ENCODE measurements around the gene CUBN. TPM values are rescaled to one million over a fixed set of nuclear protein-coding genes. Genes with fewer than 3 reads are reported as not detected.
A peak's percentile ranks its signal among the peaks of the same experiment; 100 is the strongest.

Gene CUBN
- total and polyA plus RNA-seq, 4 donors: 5.1 to 10.6 (median 6.4) TPM

DNA sequence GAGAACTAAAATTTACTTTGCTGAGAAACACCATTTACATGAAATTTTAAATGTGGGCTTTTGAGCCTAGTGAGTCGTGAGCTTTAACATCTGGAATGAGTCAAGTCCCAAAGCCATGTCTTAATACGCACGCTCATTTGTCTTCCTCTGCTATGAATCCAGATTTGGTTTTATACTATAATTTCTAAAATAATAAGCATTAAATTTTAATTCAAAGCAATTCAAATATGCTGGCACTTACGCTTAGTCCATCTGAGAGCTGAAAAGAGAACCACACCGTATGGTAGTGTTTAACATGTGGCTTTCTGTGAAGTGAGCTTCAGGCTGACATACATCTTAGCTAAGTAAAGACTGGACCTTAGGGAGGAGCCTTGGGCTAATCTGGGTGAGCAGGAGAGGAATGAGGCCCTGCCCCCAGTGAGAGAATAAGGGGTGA lies 52.2 kb downstream of the CUBN start:
- no peak overlapping the region for H3K4me3 ChIP-seq (ENCODE audit: low read depth, low read length)
- no peaks in the 10 kb centered on the region for H3K27me3 ChIP-seq (ENCODE audit: control insufficient read depth, insufficient read depth, low read length)
- no peaks in the 10 kb centered on the region for H3K36me3 ChIP-seq (ENCODE audit: control insufficient read depth, insufficient read depth, low read length)
- H3K4me1 ChIP-seq (ENCODE audit: control insufficient read depth, insufficient read depth, low read length): no peaks in the 10 kb centered on the region
- WGBS (ENCODE audit: insufficient coverage): 71% methylated on average over 1 of the region's 5 CpGs
- DNase-seq (ENCODE audit: low read depth in 4 of 6, low spot score in 6 of 6): peak in 1 of 6 donors; percentile 17
- no peaks in the 10 kb centered on the region for H3K9me3 ChIP-seq (ENCODE audit: control insufficient read depth, insufficient read depth, low read length)
- no peak overlapping the region for H3K27ac ChIP-seq (ENCODE audit: low read depth, low read length)

DNA sequence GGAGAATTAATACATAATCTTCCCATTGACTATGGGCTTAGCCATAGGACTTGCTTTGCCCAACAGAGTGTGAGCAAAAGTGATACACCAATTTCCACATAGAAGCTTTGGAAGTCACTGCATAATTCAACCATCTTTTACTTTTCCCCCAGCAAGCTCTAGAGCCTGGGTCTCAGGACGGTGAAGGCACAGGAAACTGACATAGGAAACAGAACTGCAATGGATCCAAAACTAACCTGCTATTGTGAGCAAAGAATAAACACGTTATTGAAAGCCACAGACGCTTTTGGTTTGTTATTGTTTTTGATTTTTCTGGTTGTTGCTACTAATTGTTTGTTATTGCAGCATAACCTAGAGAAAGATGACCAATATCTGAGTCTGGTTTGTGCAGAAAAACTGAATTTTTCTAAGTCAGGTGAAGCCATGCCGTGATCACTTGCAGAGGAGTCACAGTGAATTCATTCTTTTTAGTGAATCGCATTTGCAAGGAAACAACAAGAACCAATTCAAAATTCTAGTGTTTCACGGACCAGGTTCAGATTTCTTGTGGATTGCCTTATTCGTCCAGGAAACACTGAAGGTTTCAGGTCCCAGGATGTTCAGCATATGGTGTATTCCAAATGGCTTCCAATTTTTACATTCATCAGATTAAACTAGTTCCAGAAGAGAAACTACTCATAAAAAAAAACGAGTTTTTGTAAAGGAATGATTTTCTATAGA lies 52.8 kb downstream of the CUBN start:
- no peaks in the 10 kb centered on the region for H3K36me3 ChIP-seq (ENCODE audit: control insufficient read depth, insufficient read depth, low read length)
- no peaks in the 10 kb centered on the region for H3K4me1 ChIP-seq (ENCODE audit: control insufficient read depth, insufficient read depth, low read length)
- no peaks in the 10 kb centered on the region for H3K9me3 ChIP-seq (ENCODE audit: control insufficient read depth, insufficient read depth, low read length)
- no peak for DNase-seq (ENCODE audit: low read depth in 4 of 6, low spot score in 6 of 6)
- 80% methylated on average over 6 of the region's 8 CpGs for WGBS (ENCODE audit: insufficient coverage)
- no peaks in the 10 kb centered on the region for H3K27me3 ChIP-seq (ENCODE audit: control insufficient read depth, insufficient read depth, low read length)
- no peak overlapping the region for H3K27ac ChIP-seq (ENCODE audit: low read depth, low read length)
- no peak overlapping the region for H3K4me3 ChIP-seq (ENCODE audit: low read depth, low read length)

DNA sequence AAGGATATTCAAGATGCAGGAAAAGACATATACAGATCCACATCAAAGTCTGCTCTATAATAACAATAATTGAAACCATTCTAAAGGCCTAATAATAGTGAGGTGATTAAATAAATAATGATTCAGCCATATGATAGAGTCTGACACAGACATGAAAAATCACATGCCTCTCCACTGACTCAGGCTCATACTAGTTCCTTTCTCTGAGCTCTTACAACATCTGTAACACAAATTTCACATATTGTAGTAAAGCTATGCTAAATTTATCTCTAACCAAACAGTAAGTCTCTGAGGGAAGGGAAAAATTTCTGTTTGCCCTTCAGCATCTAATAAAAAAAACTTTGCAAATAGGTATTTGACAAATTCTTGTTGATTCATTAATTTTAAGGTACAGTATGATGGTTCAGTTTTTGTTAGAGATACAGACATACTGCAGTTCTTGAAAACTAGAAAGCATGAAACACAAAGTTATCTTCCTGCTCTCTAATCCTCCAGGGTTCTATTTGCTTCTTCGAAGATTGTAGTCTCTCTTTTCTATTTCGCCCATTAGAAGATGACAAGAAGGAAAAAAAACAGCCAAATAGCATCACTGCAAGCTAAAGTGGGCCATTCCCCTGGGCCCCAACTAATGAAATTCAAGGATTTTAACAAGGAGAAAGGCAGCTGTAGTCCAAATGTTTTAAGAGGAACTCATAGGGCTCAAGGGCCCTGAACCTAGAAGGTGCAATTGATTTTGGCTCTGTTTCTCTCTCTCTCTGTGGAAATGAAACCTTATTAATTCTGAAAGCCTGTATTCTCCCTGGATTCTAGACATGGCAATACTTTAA lies 53.9 kb downstream of the CUBN start:
- no CpG with 5 or more reads among the region's 2 CpGs for whole genome bisulfite sequencing (ENCODE audit: insufficient coverage)
- Histone ChIP-seq H3K36me3 (ENCODE audit: control insufficient read depth, insufficient read depth, low read length) (no peaks in the 10 kb centered on the region), H3K27me3 (ENCODE audit: control insufficient read depth, insufficient read depth, low read length) (no peaks in the 10 kb centered on the region), H3K27ac (ENCODE audit: low read depth, low read length) (no peak overlapping the region), H3K4me3 (ENCODE audit: low read depth, low read length) (no peak overlapping the region), H3K4me1 (ENCODE audit: control insufficient read depth, insufficient read depth, low read length) (no peaks in the 10 kb centered on the region), H3K9me3 (ENCODE audit: control insufficient read depth, insufficient read depth, low read length) (no peaks in the 10 kb centered on the region)
- DNase-seq (ENCODE audit: low read depth in 4 of 6, low spot score in 6 of 6): peak in 2 of 6 donors; percentile 29 to 76

DNA sequence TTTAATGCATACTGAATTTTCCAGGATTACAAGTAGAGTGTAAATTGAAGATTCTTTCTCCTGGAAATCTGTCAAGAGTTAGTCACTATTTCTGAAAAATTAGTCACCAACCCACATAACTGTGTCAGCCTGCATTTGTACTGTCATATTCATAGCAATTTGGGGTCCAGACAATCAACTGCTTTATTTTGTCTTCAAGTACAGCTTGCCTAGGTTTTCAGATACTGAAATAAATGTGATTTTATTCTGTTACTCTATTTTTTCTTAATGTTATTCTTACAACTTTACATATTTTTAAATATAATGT lies 55.1 kb downstream of the CUBN start:
- no peaks in the 10 kb centered on the region for H3K4me1 ChIP-seq (ENCODE audit: control insufficient read depth, insufficient read depth, low read length)
- no peaks in the 10 kb centered on the region for H3K9me3 ChIP-seq (ENCODE audit: control insufficient read depth, insufficient read depth, low read length)
- no peaks in the 10 kb centered on the region for H3K27me3 ChIP-seq (ENCODE audit: control insufficient read depth, insufficient read depth, low read length)
- no peak overlapping the region for H3K27ac ChIP-seq (ENCODE audit: low read depth, low read length)
- H3K36me3 ChIP-seq (ENCODE audit: control insufficient read depth, insufficient read depth, low read length): no peaks in the 10 kb centered on the region
- H3K4me3 ChIP-seq (ENCODE audit: low read depth, low read length): no peak overlapping the region
- DNase-seq (ENCODE audit: low read depth in 4 of 6, low spot score in 6 of 6): no peak

- Histone ChIP-seq H3K9me3 (ENCODE audit: control insufficient read depth, insufficient read depth, low read length) (no peaks in the 10 kb centered on the region), H3K4me3 (ENCODE audit: low read depth, low read length) (no peak overlapping the region), H3K4me1 (ENCODE audit: control insufficient read depth, insufficient read depth, low read length) (no peaks in the 10 kb centered on the region), H3K27me3 (ENCODE audit: control insufficient read depth, insufficient read depth, low read length) (no peaks in the 10 kb centered on the region), H3K27ac (ENCODE audit: low read depth, low read length) (no peak overlapping the region), H3K36me3 (ENCODE audit: control insufficient read depth, insufficient read depth, low read length) (no peaks in the 10 kb centered on the region)
- WGBS (ENCODE audit: insufficient coverage): 85% methylated on average over 4 of the region's 12 CpGs
- DNase-seq (ENCODE audit: low read depth in 4 of 6, low spot score in 6 of 6): no peak
These were observed 55.7 kb downstream of the CUBN start for GRCh38 chr10:17073725-17074540.

GRCh38 chr10:17068953-17069352 lies 60.7 kb downstream of the CUBN start:
- Histone ChIP-seq H3K27me3 (ENCODE audit: control insufficient read depth, insufficient read depth, low read length) (no peaks in the 10 kb centered on the region), H3K4me1 (ENCODE audit: control insufficient read depth, insufficient read depth, low read length) (no peaks in the 10 kb centered on the region), H3K4me3 (ENCODE audit: low read depth, low read length) (no peak overlapping the region), H3K9me3 (ENCODE audit: control insufficient read depth, insufficient read depth, low read length) (no peaks in the 10 kb centered on the region), H3K36me3 (ENCODE audit: control insufficient read depth, insufficient read depth, low read length) (no peaks in the 10 kb centered on the region), H3K27ac (ENCODE audit: low read depth, low read length) (no peak overlapping the region)
- no CpG with 5 or more reads among the region's 2 CpGs for WGBS (ENCODE audit: insufficient coverage)
- no peak for DNase-seq (ENCODE audit: low read depth in 4 of 6, low spot score in 6 of 6)

DNA sequence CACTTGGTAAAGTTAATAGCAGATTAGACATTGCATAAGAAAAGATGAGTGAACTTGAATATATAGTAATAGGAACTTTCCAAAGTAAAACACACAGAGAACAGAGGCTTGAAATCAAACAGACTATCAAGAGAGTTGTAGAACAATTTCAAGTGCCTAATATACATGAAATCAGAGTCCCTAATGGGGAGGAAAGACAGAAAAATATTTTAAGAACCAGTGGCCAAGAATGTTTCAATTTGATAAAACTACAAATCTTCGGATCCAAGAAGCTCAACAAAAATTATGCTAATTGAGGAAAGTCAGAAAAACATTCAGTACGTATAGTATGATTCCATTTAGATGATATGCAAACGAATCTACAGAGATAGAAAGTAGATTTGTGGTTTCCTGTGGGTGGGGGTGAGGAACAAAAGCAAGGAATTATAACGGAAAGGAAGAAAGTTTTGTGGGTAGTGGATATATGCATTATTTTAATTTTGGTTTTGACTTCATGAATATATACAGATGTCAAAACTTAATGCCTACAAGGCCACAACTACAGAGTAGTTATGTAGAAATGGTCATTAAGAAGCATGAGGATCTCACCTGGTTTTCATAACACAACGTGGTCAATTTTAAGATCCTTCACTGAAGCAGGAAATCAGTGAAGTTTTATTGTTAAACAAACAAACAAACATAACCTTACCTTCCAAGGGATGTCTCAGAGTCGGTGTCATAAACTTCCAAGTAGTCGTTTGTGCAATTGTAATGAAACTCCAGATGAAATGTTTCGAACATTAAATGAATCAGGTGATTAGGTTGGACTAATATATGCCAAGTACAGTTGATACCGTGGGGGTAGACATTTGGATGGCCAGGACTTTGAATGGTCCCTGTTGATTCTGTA lies 62.0 kb downstream of the CUBN start:
- Histone ChIP-seq H3K36me3 (ENCODE audit: control insufficient read depth, insufficient read depth, low read length) (no peaks in the 10 kb centered on the region), H3K4me3 (ENCODE audit: low read depth, low read length) (no peak overlapping the region), H3K27ac (ENCODE audit: low read depth, low read length) (no peak overlapping the region), H3K27me3 (ENCODE audit: control insufficient read depth, insufficient read depth, low read length) (no peaks in the 10 kb centered on the region), H3K9me3 (ENCODE audit: control insufficient read depth, insufficient read depth, low read length) (no peaks in the 10 kb centered on the region), H3K4me1 (ENCODE audit: control insufficient read depth, insufficient read depth, low read length) (peaks cover 5% of the 10 kb centered on the region)
- DNase-seq (ENCODE audit: low read depth in 4 of 6, low spot score in 6 of 6): no peak
- no CpG with 5 or more reads among the region's 9 CpGs for WGBS (ENCODE audit: insufficient coverage)

DNA sequence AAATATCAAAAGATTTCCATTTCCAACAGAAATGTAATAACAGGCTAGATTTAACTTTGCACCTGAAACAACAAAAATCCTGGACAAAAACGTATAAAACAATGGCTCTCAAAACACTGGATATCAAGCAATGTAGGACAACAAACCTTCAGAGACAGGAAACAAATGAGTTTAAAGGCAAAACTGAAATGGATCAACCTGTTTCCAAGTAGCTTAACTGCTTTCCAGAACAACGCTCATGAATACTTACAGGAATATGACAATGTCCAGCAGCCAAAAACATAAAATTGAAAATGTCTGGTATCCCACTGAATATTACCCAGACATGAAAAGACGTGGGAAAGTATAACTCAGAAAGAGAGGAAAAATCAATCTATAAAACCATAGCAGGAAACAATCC lies 62.8 kb downstream of the CUBN start:
- Histone ChIP-seq H3K27me3 (ENCODE audit: control insufficient read depth, insufficient read depth, low read length) (no peaks in the 10 kb centered on the region), H3K4me3 (ENCODE audit: low read depth, low read length) (no peak overlapping the region), H3K9me3 (ENCODE audit: control insufficient read depth, insufficient read depth, low read length) (no peaks in the 10 kb centered on the region), H3K4me1 (ENCODE audit: control insufficient read depth, insufficient read depth, low read length) (peaks cover 5% of the 10 kb centered on the region), H3K27ac (ENCODE audit: low read depth, low read length) (no peak overlapping the region), H3K36me3 (ENCODE audit: control insufficient read depth, insufficient read depth, low read length) (no peaks in the 10 kb centered on the region)
- WGBS (ENCODE audit: insufficient coverage): no CpG with 5 or more reads among the region's 3 CpGs
- DNase-seq (ENCODE audit: low read depth in 4 of 6, low spot score in 6 of 6): no peak

DNA sequence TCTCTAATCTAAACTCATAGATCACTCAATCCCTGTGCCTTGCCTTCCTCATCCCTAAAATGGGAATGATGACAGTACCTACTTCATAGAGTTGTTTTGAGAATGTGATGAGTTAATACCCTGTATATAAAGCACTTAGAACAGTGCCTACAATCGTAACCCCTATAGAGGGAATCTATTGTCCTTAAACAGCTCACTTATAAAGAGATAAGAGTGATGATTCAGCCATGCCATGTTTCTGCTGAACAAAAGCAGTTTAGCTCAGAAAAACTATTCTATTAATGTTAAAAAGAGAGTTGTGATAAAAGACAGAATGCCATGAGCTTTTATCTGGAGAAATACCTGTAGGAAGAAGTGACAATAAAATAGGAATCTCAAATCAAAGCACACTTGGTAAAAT lies 63.6 kb downstream of the CUBN start:
- no peak for DNase-seq (ENCODE audit: low read depth in 4 of 6, low spot score in 6 of 6)
- no peaks in the 10 kb centered on the region for H3K27me3 ChIP-seq (ENCODE audit: control insufficient read depth, insufficient read depth, low read length)
- WGBS (ENCODE audit: insufficient coverage): no CpG with 5 or more reads among the region's 1 CpG
- no peaks in the 10 kb centered on the region for H3K9me3 ChIP-seq (ENCODE audit: control insufficient read depth, insufficient read depth, low read length)
- no peak overlapping the region for H3K4me3 ChIP-seq (ENCODE audit: low read depth, low read length)
- peaks cover 5% of the 10 kb centered on the region for H3K4me1 ChIP-seq (ENCODE audit: control insufficient read depth, insufficient read depth, low read length)
- no peaks in the 10 kb centered on the region for H3K36me3 ChIP-seq (ENCODE audit: control insufficient read depth, insufficient read depth, low read length)
- H3K27ac ChIP-seq (ENCODE audit: low read depth, low read length): no peak overlapping the region
